ENCODE data around the gene RTCA.
"Not testable (repeated sequence)": the region's sequence is repeated elsewhere in the genome, so short reads cannot be mapped to it uniquely, and the experiment has no call there.

RTCA gene

DNA sequence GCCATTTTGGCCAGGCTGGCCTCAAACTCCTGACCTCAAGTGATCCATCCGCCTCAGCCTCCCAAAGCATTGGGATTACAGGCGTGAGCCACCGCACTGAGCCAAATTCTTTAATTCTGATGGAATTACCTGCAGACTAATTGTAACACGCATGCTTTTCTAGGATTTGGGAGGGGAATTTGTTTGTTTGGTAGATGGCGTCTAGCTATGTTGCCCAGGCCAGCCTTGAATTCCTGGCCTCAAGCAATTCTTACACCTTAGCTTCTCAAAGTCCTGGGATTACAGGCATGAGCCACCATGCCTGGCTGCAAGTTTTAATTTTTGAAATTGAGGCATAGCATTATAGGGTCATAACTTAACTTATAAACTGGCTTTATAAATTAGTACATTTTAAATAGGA is 18.6 kb downstream of the RTCA start:
- Mint-ChIP-seq H3K27me3 (no peaks in the 10 kb centered on the region), H3K27ac (no peak overlapping the region), H3K4me3 (no peak overlapping the region), H3K4me1 (no peaks in the 10 kb centered on the region), H3K9me3 (no peaks in the 10 kb centered on the region)
- ATAC-seq (no peak), DNase-seq (no peak)

GRCh38 chr1:100287162-100287561 is 21.1 kb downstream of the RTCA start:
- H3K4me1 Mint-ChIP-seq: no peaks in the 10 kb centered on the region
- H3K27ac Mint-ChIP-seq: peak overlapping the region in 1 of 2 donors; percentile 27
- no peaks in the 10 kb centered on the region for H3K27me3 Mint-ChIP-seq
- no peak for ATAC-seq
- no peak overlapping the region for H3K4me3 Mint-ChIP-seq
- DNase-seq: no peak
- H3K9me3 Mint-ChIP-seq: no peaks in the 10 kb centered on the region

DNA sequence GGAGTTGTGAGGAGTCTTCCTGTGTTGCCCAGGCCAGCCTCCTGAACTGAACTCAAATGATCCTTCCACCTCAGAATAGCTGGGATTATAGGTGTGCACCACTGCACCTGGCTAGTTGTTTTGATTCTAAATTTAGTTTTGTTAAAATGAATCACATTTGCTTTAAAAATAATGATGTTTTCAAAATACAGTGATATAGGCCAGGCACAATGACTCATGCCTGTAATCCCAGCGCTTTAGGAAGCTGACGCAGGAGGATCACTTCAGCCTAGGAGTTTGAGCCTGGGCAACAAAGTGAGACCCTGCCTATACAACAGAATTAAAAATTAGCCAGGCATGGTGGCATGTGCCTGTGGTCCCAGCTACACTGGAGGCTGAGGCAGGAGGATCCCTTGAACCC is 24.3 kb downstream of the RTCA start:
- no peak for ATAC-seq
- H3K27me3 Mint-ChIP-seq: no peaks in the 10 kb centered on the region
- no peaks in the 10 kb centered on the region for H3K4me1 Mint-ChIP-seq
- H3K4me3 Mint-ChIP-seq: no peak overlapping the region
- DNase-seq: no peak
- no peaks in the 10 kb centered on the region for H3K9me3 Mint-ChIP-seq
- no peak overlapping the region for H3K27ac Mint-ChIP-seq

- Mint-ChIP-seq H3K27ac (no peak overlapping the region), H3K4me1 (no peaks in the 10 kb centered on the region), H3K27me3 (no peaks in the 10 kb centered on the region), H3K9me3 (no peaks in the 10 kb centered on the region), H3K4me3 (no peak overlapping the region)
- DNase-seq (no peak), ATAC-seq (no peak)
Observed at GRCh38 chr1:100292711-100293110, 26.7 kb downstream of the RTCA start.

GRCh38 chr1:100296140-100296539 is 30.1 kb downstream of the RTCA start:
- Mint-ChIP-seq H3K27me3 (no peaks in the 10 kb centered on the region), H3K27ac (no peak overlapping the region), H3K9me3 (no peaks in the 10 kb centered on the region), H3K4me3 (no peak overlapping the region), H3K4me1 (no peaks in the 10 kb centered on the region)
- DNase-seq (no peak), ATAC-seq (no peak)

DNA sequence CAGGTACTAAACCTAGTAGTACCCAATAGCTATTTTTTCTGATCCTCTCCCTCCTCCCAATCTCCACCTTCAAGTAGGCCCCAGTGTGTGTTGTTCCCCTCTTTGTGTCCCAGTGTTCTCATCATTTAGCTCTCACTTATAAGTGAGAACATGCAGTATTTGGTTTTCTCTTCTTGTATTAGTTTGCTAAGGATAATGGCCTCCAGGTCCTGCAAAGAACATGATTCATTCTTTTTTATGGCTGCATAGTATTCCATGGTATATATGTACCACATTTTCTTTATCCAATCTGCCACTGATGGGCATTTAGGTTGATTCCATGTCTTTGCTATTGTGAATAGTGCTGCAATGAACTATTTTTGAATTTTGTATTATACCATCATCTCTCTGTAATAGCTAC is 31.0 kb downstream of the RTCA start:
- not testable (repeated sequence) for H3K4me1 Mint-ChIP-seq, ATAC-seq, H3K4me3 Mint-ChIP-seq, DNase-seq, H3K27ac Mint-ChIP-seq, H3K9me3 Mint-ChIP-seq, H3K27me3 Mint-ChIP-seq

DNA sequence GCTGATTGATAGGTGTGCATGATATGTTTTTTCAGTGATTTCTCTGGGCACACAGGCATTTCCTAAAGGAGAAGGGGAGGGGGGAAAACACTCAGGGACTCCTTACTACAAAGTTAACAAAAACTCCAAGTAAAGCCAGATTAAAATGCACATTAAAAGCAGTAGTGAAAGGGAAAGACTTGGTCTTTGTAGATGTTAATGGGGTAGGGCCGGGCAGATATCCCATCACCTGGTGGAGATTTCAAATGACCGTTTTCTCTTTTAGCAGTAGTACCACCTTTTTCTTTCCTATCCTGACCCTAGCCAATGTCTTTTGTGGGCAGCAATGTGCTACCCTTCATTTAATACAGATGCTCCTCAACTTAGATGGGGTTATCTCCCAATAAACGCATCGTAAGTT is 32.5 kb downstream of the RTCA start:
- DNase-seq: no peak
- no peak for ATAC-seq
- H3K4me1 Mint-ChIP-seq: no peaks in the 10 kb centered on the region
- no peaks in the 10 kb centered on the region for H3K27me3 Mint-ChIP-seq
- H3K27ac Mint-ChIP-seq: peak overlapping the region in 1 of 2 donors; percentile 0
- no peak overlapping the region for H3K4me3 Mint-ChIP-seq
- H3K9me3 Mint-ChIP-seq: no peaks in the 10 kb centered on the region

DNA sequence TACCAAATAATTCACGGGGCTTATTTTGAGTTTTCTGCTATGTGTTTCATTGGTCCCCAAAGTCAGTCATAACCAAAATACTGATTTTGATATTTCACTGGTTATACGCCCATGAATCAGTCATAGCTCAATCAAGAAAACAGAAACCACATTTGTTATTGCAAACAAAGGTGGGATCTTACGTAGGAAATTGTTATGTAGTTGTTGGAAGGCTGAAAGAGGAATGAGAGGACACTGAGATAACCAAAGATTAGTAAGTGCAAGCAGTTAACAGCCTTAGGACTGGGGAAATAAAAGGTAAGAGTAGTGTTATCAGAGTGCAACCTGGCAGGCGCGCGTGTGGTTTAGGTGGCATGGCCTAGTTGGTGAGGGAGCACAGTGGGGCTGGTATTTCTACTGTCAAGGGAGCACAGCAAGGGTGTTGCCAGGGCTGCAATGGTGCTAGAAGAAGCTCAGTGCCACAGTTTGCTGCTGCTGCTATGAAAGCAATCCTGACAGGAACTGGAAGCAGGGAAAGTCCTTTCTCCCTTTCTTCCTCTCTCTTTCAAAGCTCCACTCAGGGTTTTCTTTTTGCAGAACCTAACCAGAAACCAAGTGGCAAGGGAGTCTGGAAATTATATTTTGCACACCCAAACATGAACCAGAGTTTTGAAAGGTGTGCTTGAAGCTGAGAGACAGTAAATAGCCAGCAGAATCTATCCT is 33.7 kb downstream of the RTCA start:
- H3K27me3 Mint-ChIP-seq: no peaks in the 10 kb centered on the region
- H3K9me3 Mint-ChIP-seq: no peaks in the 10 kb centered on the region
- no peak overlapping the region for H3K4me3 Mint-ChIP-seq
- H3K27ac Mint-ChIP-seq: no peak overlapping the region
- DNase-seq (no peak), ATAC-seq (peak; percentile 59)
- no peaks in the 10 kb centered on the region for H3K4me1 Mint-ChIP-seq

DNA sequence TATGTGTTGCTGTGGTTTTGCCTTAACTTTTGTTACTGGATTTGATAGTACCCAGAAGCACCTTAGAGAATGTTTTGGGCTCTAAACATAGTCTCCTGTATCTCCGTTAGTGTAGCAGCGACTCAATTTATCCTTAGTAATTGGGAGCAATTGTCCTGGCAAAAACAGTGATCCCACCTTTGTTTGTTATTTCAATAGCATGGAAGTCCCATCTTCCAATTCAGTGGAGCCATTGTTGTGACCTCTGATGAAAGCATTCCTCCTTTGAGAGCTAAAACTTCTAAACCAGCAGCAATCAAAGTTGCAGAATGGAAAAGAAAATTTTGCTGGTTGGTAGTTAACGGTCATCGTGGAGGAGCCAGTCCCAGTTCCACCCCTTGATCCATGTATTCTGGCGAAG is 34.7 kb downstream of the RTCA start:
- Mint-ChIP-seq H3K27ac (peak overlapping the region in 1 of 2 donors; percentile 27), H3K4me1 (no peaks in the 10 kb centered on the region), H3K9me3 (no peaks in the 10 kb centered on the region), H3K27me3 (no peaks in the 10 kb centered on the region), H3K4me3 (no peak overlapping the region)
- ATAC-seq (no peak), DNase-seq (no peak)

DNA sequence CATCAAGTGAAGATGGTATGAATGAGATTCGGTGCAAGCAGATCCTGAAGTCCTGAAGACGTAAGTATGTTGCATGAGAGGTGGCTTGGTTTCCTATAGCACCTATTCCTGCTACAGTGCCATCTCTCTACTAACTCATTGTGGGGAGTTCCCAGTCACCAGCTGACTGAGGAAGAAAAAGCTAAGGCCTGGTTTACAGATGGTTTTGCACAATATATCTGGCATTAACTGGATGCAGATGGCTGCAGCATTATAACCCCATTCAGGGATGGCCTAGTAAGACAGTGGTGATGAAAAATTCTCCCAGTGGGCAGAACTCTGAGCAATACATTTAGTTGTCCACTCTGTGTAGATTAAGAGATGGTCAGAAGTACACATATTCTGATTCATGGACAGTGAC is 36.7 kb downstream of the RTCA start:
- no peak overlapping the region for H3K27ac Mint-ChIP-seq
- H3K27me3 Mint-ChIP-seq: no peaks in the 10 kb centered on the region
- ATAC-seq (no peak), DNase-seq (no peak)
- H3K9me3 Mint-ChIP-seq: no peaks in the 10 kb centered on the region
- H3K4me3 Mint-ChIP-seq: no peak overlapping the region
- peaks cover 9% of the 10 kb centered on the region for H3K4me1 Mint-ChIP-seq

DNA sequence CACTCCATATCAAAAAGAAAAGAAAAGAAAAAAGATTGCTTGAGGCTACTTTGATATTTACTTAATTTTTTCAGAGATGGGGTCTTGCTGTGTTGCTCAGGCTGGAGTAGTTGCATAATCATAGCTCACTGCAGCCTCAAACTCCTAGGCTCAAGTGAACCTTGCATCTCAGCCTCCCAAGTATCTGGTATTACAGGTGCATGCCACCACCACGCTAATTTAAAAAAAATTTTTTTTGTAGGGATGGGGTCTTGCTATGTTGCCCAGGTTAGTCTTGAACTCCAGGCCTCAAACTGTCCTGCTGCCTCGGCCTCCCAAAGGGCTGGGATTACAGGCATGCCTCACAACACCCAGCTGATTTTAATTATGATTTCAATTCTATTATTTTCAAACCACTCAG is 38.2 kb downstream of the RTCA start:
- Mint-ChIP-seq H3K9me3 (no peaks in the 10 kb centered on the region), H3K27ac (no peak overlapping the region), H3K4me1 (peaks cover 9% of the 10 kb centered on the region), H3K4me3 (no peak overlapping the region), H3K27me3 (no peaks in the 10 kb centered on the region)
- ATAC-seq (no peak), DNase-seq (no peak)

DNA sequence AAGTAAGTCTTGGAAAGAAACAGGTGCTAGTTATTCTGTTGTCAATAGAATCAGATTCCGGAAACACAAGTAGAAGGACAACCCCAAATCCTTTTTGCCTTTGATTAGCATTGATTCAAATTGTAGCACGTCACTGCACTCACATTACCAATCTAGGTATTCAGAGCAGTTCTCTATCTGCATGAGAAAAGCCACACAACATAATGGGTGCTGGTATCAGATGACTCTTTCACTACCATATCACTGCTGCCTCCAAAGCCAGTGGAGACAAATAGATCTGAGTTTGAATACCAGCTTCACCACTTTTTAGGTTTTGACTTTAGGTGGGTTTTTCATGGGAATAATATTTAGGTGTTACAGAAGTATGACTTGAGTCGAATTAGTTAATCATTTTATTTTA is 38.9 kb downstream of the RTCA start:
- no peak overlapping the region for H3K4me3 Mint-ChIP-seq
- DNase-seq (no peak), ATAC-seq (no peak)
- peaks cover 9% of the 10 kb centered on the region for H3K4me1 Mint-ChIP-seq
- no peak overlapping the region for H3K27ac Mint-ChIP-seq
- no peaks in the 10 kb centered on the region for H3K27me3 Mint-ChIP-seq
- peaks cover 1 to 3% of the 10 kb centered on the region in 2 donors for H3K9me3 Mint-ChIP-seq

DNA sequence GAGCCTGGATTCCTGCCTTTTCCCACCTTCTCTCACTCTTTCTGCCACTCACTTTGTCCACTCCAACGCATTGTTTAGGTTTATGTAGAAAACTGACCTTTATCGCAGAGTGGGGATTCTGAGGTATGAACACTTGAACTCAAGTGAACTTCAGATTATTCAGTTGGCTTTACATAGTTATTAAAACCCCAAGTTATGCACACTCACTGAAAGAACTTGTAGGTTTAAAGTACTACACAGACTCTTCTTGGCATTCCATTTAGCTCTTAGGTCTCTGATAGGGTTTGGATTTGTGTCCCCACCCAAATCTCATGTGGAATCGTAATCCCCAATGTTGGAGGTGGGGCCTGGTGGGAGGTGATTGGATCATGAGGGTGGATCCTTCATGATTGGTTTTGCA is 39.9 kb downstream of the RTCA start:
- H3K27me3 Mint-ChIP-seq: no peaks in the 10 kb centered on the region
- peaks cover 6 to 11% of the 10 kb centered on the region in 2 donors for H3K9me3 Mint-ChIP-seq
- ATAC-seq (no peak), DNase-seq (no peak)
- peaks cover 9% of the 10 kb centered on the region for H3K4me1 Mint-ChIP-seq
- H3K27ac Mint-ChIP-seq: no peak overlapping the region
- H3K4me3 Mint-ChIP-seq: no peak overlapping the region

- Mint-ChIP-seq H3K27ac (no peak overlapping the region), H3K27me3 (no peaks in the 10 kb centered on the region), H3K4me1 (peaks cover 9% of the 10 kb centered on the region), H3K9me3 (peaks cover 6 to 11% of the 10 kb centered on the region in 2 donors), H3K4me3 (no peak overlapping the region)
- ATAC-seq: peak; percentile 48
- DNase-seq: no peak
Observed at GRCh38 chr1:100306735-100307313, 40.8 kb downstream of the RTCA start.

DNA sequence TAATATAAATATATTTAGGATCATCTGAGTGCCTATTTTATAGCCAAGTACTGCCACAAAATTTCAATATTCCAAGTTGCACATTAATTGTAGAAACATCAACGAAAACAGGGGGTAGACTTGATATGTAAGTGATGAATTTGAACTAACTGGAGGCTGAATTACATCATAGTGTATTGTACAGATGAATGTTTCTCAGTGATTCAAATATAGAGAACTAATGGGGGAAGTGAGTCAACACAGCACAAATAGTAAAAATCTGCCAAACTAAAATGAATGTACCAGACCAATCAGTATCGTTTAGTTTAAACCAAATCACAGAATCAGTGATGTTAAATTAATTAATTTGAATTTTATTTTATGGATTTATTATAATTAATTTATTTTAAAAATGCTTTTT is 42.8 kb downstream of the RTCA start:
- no peak overlapping the region for H3K4me3 Mint-ChIP-seq
- no peak overlapping the region for H3K27ac Mint-ChIP-seq
- peaks cover 6 to 11% of the 10 kb centered on the region in 2 donors for H3K9me3 Mint-ChIP-seq
- DNase-seq (no peak), ATAC-seq (peak; percentile 65)
- no peaks in the 10 kb centered on the region for H3K27me3 Mint-ChIP-seq
- H3K4me1 Mint-ChIP-seq: peaks cover 9% of the 10 kb centered on the region

- no peaks in the 10 kb centered on the region for H3K27me3 Mint-ChIP-seq
- peaks cover 9% of the 10 kb centered on the region for H3K4me1 Mint-ChIP-seq
- no peak for DNase-seq
- no peak overlapping the region for H3K4me3 Mint-ChIP-seq
- ATAC-seq: no peak
- no peak overlapping the region for H3K27ac Mint-ChIP-seq
- peaks cover 6 to 11% of the 10 kb centered on the region in 2 donors for H3K9me3 Mint-ChIP-seq
Observed at GRCh38 chr1:100309863-100310262, 43.8 kb downstream of the RTCA start.

DNA sequence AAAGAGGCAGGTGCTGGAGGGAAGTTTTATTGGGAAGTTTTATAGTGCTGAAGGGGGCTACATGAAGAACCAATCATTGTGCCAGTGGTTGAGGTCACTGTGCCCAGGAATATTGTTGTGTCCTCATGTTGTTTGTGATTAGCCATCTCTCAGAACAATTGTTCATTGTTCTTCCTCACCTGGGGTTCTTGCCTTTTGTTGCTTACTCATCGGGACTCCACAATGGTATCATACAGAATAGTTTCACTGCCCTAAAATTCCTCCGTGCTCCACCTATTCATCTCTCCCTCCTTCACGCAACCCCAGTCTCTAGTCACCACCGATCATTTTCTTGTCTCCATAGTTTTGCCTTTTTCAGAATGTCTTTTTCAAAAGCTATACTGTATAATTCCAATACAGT is 47.4 kb downstream of the RTCA start:
- DNase-seq (no peak), ATAC-seq (no peak)
- H3K27me3 Mint-ChIP-seq: no peaks in the 10 kb centered on the region
- H3K9me3 Mint-ChIP-seq: peaks cover 6 to 26% of the 10 kb centered on the region in 2 donors
- no peak overlapping the region for H3K27ac Mint-ChIP-seq
- H3K4me1 Mint-ChIP-seq: no peaks in the 10 kb centered on the region
- no peak overlapping the region for H3K4me3 Mint-ChIP-seq

All from stimulated activated naive CD8-positive, alpha-beta T cell treated with anti-CD3 and anti-CD28 coated beads, Interleukin-15, amount 100 ng/mL, for 72 hours (primary cell).